Embryonic facial prominence (tissue), 1 donor: ENCODE data around the gene KRTAP1-1.
"Not testable (repeated sequence)": the region's sequence is repeated elsewhere in the genome, so short reads cannot be mapped to it uniquely, and the experiment has no call there.

Source experiments
- DNase-seq: peaks from one replicate; pipeline ENCODE4 v3.0.0-alpha.2; 2016; ENCODE audit errors: extremely low spot score

Gene KRTAP1-1

GRCh38 chr17:41040783-41041571 is at the start of gene KRTAP1-1:
Gene KRTAP1-1 (minus strand): TSS chr17:41041450. CDS start chr17:41041397, 53 bp downstream.
- not testable (repeated sequence) for DNase-seq

GRCh38 chr17:41088760-41089352 is 47.6 kb upstream of the KRTAP1-1 start:
- DNase-seq = not testable (repeated sequence)

DNA sequence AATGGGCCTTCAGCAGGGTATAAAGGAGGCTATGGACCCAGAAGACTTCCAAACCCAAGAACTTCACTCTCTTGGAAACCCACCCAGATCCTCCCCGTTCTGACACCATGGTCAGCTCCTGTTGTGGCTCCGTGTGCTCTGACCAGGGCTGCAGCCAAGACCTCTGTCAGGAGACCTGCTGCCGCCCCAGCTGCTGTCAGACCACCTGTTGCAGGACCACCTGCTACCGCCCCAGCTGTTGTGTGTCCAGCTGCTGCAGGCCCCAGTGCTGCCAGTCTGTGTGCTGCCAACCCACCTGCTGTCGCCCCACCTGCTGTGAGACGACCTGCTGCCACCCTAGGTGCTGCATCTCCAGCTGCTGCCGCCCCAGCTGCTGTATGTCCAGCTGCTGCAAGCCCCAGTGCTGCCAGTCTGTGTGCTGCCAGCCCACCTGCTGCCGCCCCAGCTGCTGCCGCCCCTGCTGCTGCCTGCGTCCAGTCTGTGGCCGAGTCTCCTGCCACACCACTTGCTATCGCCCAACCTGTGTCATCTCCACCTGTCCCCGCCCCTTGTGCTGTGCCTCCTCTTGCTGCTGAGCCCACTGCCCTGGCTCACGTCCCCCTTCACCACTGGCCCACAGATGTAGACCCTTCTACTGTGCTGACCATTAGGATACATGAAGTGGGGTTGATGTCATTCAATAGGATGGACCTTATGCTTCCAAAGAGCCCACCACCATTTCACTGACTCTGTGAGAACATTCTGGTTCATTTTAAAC is 43.0 kb upstream of the KRTAP1-1 start, which contains the start of gene KRTAP4-7:
KRTAP4-7 (plus strand) TSS at position 51 of the 757 bp plus-strand sequence; CDS start at position 108, 57 bp downstream.
- DNase-seq = not testable (repeated sequence)

DNA sequence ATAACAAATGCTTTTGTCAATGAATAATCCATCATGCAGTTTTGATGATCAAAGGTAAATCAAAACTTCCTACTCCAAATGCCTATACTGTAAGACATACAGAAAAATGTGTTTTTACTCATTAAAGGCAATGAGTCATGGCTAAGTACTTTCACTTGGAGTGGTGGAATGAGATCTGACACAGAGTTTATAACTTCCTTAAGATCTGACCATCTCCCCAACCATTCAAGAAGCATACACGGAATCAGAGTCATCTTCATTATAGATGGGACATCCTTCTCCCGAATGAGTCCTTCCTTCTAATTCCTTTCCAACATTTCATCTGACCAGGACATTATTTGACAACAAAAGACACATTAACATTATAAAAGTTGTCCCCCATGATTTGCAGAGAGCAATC is 42.2 kb upstream of the KRTAP1-1 start:
- DNase-seq = not testable (repeated sequence)

GRCh38 chr17:41082626-41083025 is 41.4 kb upstream of the KRTAP1-1 start:
- DNase-seq = no peak

DNA sequence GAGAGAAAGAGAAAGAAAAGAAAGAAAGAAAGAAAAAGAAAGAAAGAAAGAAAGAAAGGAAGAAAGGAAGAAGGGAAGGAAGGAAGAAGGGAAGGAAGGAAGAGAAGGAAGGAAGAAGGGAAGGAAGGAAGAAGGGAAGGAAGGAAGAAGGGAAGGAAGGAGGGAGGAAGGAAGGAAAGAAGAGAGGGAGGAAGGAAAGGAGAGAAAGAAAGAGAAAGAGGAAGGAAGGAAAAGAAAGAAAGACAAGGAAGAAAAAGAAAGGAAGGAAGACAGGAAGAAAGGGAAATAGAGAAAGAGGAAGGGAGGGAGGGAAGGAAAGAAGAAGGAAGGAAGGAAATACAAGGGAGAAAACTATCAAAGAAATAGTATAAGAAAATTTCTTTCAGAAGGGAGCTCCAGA is 35.5 kb upstream of the KRTAP1-1 start:
- DNase-seq = no peak

DNA sequence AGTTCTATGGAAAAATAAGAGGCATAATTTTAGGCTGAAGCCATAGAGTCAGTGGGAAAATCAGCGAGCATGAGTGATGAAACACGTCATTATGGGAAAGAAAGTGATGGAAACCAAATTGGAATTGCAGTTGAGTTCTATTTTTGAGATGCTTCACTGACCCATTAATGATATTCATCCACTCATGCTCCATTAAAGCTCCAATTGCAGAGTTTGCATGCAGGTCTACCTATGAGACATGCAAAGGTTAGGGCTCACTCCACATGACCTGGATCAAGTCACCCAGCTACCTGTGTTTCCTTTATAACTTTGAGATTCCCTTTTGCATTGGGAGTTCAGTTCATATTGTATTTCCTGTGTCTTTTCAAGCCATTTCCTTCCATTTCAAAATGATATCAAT is 32.4 kb upstream of the KRTAP1-1 start:
- DNase-seq = no peak

- no peak for DNase-seq
Observed at GRCh38 chr17:41071606-41072360, 30.5 kb upstream of the KRTAP1-1 start.

- no peak for DNase-seq
Observed at GRCh38 chr17:41069031-41069430, 27.8 kb upstream of the KRTAP1-1 start.

- DNase-seq = no peak
Observed at GRCh38 chr17:41067281-41067680, 26.0 kb upstream of the KRTAP1-1 start.

GRCh38 chr17:41065829-41066624 is 24.8 kb upstream of the KRTAP1-1 start, which contains the start of gene KRTAP2-4:
Gene KRTAP2-4 (minus strand): TSS chr17:41065879. CDS start chr17:41065845, 34 bp downstream.
- no peak for DNase-seq

DNA sequence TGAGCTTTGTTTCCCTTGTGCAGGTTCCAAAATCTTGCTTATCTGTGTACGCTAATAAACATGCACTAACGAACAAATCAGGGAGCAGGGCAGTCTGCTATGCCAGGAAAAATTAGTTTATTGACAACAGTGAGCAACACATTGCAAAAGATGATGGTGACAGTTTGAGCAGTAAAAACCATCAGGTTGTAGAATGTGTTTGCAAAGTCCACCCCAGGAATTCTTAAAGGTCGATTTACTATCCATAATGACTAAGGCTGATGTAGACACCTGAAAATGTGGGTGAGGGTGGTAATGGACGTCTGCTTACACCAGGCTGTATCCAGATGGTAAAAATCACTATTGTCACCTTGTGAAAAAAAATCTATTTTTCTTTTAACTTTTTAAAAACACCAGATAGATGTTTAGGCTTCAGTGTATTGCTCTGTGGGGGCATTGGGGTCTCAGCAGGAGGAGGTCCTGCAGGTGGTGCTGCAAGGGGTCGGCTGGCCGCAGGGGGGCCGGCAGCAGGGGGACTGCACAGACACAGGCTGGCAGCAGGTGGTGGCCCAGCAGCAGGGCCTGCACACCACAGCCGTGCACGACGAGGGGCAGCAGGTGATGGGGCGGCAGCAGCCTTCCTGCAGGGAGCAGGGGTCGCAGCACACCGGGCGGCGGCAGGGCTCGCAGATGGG is 23.9 kb upstream of the KRTAP1-1 start:
- not testable (repeated sequence) for DNase-seq

DNA sequence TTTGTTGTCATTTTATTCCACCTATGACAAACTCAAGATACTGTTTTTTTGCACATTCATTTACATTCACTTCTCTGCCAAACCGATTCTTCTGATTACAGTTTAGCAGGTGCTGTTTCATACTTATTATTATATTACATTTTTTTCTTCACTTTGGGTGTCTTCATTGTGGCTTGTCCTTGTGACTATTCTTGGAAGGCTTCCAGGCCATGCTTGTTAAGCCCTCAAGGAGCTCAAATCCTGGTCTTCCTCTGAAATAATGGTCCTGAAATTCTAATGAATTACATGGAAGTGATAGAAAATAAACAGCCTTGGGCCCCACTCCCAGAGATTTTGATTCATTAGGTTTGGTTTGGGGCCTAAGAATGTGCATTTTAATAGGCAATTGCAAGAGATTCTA is 23.1 kb upstream of the KRTAP1-1 start:
- DNase-seq = no peak

DNA sequence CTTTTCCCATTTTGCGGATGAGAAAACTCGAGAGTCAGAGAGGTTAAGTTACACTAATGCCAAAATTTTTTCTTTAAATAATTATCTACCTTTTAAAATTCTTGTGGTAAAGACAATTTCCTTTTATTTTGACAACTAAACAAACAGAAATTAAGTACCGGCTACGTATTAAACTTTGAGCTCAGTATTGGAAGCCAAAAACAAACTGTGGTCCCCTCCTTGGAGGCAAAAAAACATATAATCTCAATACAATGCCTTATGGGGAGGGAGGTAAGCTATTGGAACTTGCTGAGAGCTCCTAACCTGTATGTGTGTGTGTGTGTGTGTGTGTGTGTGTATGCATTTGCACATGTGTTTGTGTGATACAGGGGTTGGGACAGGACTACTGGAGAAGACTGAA is 22.2 kb upstream of the KRTAP1-1 start:
- DNase-seq = no peak

- DNase-seq = no peak
Observed at GRCh38 chr17:41061964-41062363, 20.7 kb upstream of the KRTAP1-1 start.

GRCh38 chr17:41060052-41060604 is 18.9 kb upstream of the KRTAP1-1 start, which contains the start of gene KRTAP2-3:
Gene KRTAP2-3 (minus strand): TSS chr17:41060114. CDS start chr17:41060050, 64 bp downstream.
- no peak for DNase-seq

- DNase-seq = not testable (repeated sequence)
Observed at GRCh38 chr17:41059276-41060051, 18.2 kb upstream of the KRTAP1-1 start.

DNA sequence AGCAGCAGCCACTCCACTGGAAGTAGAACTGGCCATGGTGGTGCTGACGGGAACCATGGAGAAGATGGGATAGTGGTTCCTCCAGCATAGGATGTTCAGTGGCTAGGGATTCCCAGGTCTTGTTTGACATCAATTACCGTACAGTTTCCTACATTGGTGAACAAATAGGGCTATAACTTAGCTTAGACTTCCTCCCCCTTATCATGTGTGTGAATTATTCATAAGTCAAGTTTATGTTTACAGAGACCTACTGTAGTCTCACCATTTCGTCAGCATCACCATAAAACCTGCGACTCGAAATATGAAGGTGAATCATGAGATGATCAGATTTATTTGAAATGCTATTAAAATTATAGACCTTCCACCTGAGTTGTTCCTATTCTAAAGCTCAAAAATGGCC is 17.5 kb upstream of the KRTAP1-1 start:
- DNase-seq = no peak

DNA sequence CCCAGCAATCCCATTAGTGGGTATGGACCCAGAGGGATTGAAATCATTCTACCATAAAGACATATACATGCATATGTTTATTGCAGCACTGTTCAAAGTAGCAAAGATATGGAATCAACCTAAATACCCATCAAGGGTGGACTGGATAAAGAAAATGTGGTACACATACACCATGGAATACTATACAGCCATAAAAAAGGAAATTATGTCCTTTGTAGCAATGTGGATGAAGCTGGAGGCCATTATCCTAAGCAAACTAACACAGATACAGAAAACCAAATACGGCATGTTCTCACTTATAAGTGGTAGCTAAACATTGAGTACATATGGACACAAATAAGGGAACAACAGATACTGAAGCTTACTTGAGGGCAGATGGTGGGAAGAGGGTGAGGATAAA is 16.3 kb upstream of the KRTAP1-1 start:
- no peak for DNase-seq
